Vagina (tissue), 2 donors: ENCODE results near the gene MEFV.

Experiments
- POLR2A ChIP-seq, 2 donors: fragments of 450-650 bp; IDR thresholded peaks; one replicate each; pipeline ENCODE4 v1.6.1; 2017; ENCODE audit warnings: antibody characterized with exemption in 2 of 2, mild to moderate bottlenecking in 2 of 2, moderate library complexity in 2 of 2
- POLR2AphosphoS5 ChIP-seq, 2 donors: sonication (generic); formaldehyde crosslinking; IDR thresholded peaks; one replicate each; pipeline ENCODE4 v1.9.0; 2017; ENCODE audit warnings: antibody characterized with exemption in 2 of 2, mild to moderate bottlenecking in 2 of 2, low read depth in 1 of 2; ENCODE audit not compliant: insufficient read depth in 1 of 2
- TF ChIP-seq, protein P1 (sequence below), 3 experiments: fragments of 450-650 bp in 2 of 3; fragments of 200-600 bp in 1 of 3; sonication (generic) in 1 of 3; IDR thresholded peaks; one replicate each; pipeline ENCODE4 v1.5.1; 2017 to 2019; ENCODE audit warnings: antibody characterized with exemption in 3 of 3, mild to moderate bottlenecking in 2 of 3, moderate library complexity in 2 of 3

DNA sequence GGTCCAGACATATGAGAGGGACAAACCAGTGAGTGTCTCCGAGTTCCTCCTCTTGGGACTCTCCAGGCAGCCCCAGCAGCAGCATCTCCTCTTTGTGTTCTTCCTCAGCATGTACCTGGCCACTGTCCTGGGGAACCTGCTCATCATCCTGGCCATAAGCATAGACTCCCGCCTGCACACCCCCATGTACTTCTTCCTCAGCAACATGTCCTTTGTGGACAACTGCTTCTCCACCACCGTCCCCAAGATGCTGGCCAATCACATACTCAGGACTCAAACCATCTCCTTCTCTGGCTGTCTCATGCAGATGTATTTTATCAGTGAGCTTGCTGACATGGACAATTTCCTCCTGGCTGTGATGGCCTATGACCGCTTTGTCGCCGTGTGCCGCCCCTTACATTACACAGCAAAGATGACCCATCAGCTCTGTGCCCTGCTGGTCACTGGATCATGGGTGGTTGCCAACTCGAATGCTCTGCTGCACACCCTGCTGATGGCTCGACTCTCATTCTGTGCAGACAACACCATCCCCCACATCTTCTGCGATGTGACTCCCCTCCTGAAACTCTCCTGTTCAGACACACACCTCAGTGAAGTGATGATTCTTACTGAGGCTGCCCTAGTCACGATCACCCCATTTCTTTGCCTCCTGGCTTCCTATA is 40.7 kb downstream of the MEFV start:
- no peak for TF ChIP-seq POLR2A (IDR thresholded peaks at IDR 0.05)
- TF ChIP-seq, protein P1, sequence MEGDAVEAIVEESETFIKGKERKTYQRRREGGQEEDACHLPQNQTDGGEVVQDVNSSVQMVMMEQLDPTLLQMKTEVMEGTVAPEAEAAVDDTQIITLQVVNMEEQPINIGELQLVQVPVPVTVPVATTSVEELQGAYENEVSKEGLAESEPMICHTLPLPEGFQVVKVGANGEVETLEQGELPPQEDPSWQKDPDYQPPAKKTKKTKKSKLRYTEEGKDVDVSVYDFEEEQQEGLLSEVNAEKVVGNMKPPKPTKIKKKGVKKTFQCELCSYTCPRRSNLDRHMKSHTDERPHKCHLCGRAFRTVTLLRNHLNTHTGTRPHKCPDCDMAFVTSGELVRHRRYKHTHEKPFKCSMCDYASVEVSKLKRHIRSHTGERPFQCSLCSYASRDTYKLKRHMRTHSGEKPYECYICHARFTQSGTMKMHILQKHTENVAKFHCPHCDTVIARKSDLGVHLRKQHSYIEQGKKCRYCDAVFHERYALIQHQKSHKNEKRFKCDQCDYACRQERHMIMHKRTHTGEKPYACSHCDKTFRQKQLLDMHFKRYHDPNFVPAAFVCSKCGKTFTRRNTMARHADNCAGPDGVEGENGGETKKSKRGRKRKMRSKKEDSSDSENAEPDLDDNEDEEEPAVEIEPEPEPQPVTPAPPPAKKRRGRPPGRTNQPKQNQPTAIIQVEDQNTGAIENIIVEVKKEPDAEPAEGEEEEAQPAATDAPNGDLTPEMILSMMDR (IDR thresholded peaks at IDR 0.05), result no peak
- TF ChIP-seq POLR2AphosphoS5 (IDR thresholded peaks at IDR 0.05; ENCODE audit: insufficient read depth in 1 of 2, low read depth in 1 of 2), result no peak
